HG03066 (cell line): Measurements from ENCODE around the gene STOX2.

Experiments
- ATAC-seq: cut with Tn5 transposase; IDR thresholded peaks from one replicate; pipeline ENCODE4 v1.9.1; 2021; ENCODE audit warnings: low read depth; ENCODE audit not compliant: unreplicated experiment

The STOX2 gene

DNA sequence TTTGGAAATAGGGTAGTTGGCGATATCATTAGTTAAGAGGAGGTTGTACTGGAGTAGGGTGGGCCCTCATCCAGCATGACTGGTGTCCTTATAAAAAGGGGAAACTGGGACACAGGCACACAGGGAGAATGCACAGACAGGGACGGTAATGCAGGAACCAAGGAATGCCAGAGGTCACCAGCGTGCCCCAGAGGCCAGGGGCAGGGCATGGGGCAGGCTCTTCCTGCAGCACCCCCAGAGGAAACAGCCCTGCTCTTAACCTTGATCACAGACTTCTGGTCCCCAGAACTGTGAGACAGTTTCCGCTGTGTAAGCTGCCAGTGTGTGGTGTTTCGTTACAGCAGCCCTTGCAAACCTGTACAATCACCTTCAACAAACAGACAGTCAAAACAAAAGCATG is 15.9 kb upstream of the STOX2 start:
- no peak for ATAC-seq

DNA sequence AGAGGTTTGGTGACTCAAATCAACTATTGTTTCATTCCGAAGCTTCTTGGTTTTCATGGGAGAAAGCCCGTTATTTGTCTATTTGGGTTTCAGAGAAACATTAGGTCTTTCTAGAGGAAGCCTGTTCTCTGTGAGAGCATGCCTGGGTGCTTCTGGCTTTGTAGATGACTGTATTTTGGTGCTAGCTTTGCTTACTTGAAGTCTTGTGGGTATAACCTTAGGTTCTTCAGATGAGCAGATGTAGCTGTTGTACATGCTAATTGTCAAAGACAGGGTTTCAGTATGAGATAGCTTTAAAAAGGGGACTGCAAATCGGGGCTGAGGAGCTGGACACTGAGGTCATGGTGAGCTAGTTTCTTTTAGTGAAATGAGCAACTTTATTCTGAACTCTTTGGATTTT is 7.9 kb upstream of the STOX2 start:
- ATAC-seq: no peak

DNA sequence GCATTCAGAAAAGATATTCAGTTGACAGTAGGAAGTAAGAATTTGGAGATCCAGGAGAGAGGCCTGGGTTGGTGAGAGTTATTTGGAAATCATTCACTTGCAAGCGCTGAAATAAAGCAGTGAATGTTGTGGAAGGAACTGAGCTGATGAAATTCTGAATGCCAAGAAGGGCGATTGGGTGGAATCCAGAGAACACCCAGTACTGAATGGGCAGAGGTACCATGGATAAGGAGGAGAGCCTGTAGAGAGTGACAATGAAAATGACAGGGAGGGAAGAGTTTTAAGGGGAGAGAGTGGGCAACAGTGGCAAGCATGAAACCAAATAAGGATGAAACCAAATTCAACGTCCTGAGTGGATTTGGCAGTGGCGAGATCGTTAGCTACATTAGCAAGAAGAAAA is 6.7 kb upstream of the STOX2 start:
- no peak for ATAC-seq

DNA sequence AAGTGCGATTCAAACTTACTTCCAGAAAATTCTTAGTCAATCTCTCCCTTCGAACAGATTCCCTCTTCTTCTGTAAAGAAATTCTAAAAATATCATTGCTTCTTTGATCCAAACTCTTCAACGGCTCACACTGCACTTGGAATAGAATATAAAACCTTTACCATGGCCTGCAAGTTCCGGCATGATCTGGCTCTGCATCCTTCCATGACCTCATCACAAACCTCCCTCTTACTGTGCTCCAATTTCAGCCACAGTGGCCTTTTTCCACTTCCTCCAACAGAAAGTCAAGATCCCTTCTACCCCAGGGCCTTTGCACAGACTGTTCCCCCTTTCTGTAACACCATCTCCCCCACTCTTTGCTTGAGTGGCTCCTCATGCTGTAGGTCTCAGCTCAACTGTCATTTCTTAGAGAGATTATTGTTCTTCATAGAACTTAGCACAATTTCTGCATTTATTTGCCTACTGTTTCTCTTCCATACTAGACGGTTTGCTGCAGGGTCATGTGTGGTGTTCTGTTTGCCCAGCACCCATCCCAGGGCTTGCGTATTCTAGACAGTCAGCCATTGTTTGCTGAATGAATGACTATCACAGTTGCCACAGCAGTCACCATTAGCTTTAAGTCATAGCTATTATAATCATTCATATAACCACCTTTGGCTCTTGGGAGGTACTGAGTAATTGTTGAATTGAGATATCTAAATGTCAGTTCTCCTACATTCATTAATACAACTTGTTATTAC is 1.9 kb upstream of the STOX2 start:
- no peak for ATAC-seq

DNA sequence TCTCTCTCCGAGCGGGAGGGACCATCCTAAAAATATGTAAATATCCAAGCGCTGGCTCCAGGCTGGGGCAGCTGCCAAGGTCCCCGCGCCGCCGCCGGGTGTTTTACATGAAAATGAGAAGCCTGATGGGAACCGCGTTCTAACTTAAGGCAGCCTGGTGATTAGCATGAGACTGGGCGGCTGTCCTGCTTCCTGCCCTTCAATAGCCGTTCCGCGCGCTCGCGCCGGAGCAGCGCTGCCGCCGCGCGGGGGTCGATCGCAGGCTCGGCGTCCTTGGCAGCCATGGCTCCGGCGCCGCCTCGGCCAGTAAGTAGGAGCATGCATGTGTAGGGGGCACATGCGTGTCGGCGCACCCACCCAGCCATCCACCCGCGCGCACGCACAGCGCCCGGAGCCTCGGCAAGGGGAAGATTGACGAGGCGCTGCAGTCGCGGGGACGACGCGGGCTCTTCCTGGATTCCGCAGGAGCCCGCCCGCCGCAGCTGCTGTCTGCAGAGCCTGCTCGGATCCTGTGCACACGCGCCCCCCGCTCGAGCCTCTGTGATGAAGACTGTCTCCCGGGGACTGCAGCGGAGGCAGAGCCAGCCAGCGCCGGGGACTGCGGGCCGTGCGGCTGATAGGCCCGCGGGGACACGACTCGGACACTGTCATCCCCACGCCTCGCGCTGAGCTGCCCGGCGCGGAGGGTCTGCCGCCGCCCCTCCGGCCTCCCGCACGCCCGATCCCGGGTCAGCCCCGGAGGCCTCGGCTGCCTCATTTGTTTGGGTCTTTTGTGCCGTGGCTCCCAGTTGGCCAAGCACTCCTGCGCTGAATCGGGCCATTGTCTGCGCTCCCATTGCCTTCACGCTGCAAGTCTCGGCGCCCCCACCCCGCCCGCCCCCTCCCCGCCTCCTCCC is 734 bp downstream of the STOX2 start:
- no peak for ATAC-seq

DNA sequence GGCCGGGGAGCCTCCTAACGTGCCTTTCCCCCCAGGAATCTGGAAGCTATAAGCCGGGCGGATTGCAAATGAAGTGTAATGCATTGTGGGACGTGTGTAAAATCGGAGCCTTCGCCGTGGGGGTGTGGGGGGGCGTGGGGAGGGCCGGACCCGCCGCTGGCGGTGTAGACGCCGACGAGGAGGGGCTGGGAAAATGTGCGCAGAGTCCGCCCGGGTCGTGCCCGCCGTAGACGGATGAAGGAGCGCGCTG is 1.3 kb downstream of the STOX2 start:
- no peak for ATAC-seq

DNA sequence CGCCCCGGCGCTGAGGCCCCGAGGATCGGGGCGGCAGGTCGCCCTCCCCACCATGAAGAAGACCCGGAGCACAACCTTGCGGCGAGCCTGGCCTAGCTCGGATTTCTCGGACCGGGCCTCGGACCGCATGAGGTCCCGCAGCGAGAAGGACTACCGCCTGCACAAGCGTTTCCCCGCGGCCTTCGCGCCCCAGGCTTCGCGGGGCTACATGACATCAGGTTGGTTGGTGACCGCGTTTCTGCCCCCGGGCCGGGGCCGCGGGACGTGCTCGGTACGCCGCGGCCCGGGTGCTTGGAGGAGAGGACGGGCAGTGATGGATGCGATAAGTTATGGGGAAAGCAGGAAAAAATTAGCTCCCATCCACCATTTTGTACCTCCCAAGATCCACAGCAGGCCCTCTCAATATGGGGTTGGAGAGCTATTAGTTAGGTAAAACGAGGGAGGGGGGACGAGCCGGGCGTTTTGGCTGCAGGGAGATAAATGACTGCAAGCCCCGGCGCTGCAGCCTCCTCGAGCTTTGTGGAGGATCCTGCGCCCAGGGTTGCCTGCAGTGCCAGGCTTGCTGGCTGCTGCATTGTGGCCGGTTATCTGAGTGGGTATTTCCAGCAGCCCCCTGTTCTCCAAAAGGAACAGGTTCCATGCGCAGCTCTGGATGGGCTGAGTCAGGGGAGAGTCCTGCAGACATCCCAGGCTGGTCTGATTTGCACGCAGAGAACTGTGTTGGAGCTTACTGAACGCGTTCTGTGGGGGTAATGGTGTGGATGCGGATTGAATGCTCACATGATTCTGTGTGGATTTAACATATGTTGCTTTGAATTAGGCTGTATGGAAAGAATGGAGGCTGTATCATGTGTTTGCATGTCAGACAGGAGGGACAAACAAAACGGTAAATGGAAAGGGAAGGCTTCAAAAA is 1.9 kb downstream of the STOX2 start:
- no peak for ATAC-seq

DNA sequence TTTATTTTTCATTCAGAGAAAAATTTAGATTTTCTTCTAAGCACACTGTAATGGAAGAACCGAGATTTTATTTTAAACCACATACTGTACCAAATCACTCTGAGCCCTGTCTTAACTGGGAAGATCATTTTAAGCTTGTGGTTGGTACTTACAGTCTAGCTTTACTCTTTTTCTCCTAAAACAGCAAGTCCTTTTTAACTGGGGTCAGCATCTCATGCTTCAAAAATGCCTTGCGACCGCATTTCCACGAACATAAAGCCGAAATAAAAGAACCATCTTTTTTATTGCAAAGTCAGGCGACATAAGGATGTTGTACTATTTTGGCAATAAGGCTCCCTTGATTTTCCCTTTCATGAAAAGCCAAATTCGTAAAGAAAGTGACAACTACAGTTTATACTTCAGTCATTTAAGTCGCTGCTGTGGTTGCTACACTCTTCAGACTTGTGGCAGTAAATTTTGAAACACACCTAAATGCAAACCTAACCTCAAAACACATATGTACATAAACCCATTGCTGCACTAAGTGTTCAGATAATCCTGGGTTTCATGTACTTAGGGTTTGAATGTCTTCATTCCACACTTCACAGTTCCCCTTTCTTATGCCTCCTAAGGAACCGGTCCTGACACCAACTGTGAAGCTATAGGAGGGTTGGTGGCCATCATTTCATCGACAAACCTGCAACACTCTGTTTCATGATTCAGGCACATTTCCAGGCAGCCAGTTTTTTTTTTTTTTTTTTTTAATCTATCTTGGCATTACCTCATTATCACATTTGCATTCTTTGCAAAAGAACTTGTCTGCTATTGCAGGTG is 3.0 kb downstream of the STOX2 start:
- no peak for ATAC-seq

DNA sequence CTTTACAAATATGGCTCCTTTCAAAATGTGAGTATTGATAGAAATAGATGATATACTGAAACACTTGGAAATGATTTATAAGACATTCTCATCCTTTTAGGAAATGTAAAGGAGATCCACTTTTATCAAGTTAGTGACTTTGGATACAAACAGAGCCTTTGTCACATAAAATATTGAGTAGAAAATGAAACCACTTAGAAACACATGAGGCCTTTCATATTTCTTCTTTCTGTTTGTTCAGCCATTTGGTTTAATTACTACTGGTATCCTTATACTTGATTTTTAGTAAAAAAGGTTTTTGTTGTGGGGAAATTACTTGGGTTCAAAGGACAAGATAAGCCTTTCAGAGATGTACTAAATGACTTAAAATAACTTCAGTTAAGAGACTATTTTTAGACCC is 4.1 kb downstream of the STOX2 start:
- no peak for ATAC-seq

DNA sequence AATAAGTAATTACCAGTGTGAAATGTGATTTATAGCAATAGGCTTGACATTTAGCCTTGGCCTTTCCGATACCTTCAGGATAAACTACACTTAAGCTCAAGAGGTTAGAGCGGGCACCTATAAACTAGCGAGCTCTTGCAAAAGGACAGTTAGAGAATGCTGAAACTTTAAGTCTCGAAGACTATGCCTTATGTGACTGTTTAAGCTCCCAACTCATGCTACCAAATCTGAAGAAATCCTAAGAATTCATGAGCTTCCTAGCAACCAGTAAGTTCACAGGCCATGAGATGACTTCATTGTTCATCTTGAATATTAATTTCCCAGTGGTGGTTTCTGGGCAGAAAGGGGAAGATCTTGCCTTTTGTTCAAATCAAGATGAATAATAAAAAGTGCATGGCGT is 4.7 kb downstream of the STOX2 start:
- no peak for ATAC-seq

DNA sequence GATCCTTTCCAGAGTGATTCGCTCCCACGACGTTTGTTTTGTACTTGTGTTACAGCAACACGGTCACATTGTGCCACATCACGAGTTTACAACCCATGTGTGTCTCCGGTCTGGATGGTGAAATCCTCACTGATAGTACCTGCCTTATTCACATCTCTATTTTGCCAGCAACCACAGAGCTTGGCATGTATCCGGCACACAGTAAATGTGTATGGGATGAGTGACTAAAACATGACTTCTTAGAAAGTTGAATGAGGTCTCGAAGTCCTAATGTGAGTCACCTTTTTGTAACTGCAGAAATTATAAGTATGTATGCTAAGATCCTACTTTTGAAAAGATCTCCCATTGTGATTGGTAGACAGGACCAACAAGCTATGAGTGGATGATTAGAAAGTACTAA is 7.5 kb downstream of the STOX2 start:
- no peak for ATAC-seq

DNA sequence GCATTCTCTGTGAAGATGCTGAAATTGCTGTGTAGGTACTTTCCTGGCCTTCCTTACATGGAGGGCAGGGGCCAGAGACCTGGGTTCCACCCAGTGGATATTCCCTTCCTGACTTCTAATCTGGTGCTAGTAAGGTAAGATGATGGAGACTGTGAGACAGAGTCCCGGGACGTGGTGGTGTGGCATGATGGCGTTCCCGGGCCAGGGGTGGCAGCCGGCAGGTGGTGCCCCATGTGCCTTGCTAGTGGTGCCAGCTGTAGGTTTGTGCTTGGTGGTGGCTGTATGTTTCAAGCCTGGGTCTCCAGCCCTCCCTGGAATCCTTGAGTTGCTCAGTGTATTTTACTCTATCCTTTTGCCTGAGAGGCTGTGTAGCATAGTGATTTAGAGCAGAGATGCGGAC is 10.9 kb downstream of the STOX2 start:
- ATAC-seq: no peak

DNA sequence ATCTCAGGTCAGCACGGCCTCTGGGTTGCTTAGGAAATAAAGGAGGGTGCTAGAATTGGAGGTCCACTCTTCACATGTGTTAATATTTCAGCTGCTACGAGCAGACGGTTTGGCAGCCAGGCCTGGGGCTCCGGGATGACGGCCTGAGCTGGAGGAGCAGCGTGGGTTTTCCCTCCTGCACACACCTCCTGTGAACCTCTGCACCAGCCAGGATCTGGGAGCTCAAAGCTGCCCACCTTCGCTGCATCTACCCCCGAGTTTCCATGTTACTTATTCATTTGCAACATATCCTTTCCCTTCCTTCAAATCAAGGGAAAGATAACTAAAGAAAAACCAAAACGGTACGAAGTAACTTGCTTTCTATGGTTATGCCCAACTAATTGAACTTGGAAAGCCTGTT is 13.6 kb downstream of the STOX2 start:
- ATAC-seq: no peak

DNA sequence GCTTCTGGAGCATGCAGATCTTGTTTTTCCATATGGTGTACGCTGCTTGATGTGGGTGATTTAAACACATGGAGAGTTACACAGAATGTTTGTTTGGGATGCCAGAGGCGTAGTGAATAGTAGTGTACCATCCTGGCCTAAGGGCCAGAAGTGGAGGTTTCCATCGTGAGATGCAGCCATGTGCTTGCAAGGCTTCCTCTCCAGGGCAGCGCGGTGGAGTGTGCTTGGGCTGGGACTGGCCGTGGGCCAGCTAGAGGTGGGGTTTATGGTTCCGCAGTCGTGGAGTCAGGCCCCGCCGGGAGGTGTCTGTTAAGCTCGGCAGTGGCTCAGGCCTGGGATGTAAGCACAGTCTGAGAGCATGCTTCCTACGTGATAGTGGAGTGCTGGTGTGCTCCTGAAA is 14.0 kb downstream of the STOX2 start:
- no peak for ATAC-seq

DNA sequence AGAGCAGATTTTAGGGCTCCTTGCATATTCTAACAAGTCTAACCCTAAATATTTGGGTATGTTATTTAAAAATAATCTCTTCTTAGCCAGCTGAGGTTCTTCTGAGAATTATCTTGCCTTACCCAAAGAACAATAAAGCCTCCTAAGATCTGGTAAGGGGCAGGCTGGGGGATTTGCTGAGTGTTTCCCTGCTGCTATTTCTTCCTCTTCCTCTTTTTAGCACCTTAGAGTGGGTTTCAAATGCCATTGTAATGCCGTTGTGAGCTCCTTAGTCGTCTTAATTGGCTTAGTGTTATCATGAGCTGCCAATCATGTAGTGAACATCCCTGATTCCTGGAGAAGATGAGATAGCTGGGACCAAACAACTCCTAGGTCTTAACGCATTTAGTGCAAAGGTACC is 15.4 kb downstream of the STOX2 start:
- ATAC-seq: no peak

DNA sequence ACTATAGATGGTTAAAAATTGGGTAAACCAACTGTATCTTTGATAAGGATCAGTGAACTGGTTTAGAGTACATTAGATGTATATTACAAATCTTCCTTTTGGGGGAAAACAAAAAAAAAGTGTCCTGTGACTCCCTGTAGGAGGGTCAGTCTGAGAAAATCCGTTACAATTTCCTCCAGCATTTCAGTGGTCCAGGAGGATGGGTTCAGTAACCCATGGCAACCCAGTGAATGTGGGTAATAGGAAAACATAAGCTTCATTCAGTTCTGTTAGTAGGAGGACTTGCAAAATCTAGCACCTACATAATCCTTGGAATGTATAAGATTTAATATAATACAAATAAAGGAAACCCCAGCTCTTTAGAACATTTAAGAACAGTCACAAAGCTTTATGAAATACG is 16.2 kb downstream of the STOX2 start:
- no peak for ATAC-seq

DNA sequence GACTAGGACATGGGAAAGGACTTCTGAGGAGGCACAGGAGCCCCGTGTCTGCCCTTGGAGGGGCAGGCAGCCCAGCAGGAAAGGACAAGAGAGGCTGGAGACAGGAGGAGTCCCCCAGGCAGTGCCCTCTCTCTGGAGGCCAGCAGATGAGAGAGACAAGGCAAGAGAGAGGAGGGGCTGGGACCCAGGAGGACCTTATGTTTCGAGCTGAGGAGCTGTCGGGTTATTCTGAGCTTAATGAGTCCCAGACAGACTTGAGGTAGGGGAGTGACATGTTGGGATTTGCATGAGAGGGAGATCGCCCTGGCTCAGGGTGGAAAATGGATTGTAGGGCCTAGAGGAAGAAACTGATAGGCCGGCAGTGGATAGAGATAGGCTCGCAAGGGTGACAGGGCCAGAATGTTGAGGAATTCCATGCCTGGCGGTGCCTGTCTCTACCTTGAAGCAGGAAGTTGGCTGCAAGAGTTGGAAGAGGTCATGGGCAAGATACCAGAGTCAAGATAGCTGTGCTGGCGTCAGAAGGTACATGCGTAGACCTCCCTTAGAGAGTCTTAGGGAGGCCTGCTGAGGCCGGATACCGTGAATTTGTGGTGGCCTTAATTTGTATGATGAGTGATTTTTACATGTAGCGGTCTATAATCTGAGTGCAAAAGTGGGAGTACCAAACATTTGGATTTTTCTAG is 19.4 kb downstream of the STOX2 start:
- no peak for ATAC-seq

DNA sequence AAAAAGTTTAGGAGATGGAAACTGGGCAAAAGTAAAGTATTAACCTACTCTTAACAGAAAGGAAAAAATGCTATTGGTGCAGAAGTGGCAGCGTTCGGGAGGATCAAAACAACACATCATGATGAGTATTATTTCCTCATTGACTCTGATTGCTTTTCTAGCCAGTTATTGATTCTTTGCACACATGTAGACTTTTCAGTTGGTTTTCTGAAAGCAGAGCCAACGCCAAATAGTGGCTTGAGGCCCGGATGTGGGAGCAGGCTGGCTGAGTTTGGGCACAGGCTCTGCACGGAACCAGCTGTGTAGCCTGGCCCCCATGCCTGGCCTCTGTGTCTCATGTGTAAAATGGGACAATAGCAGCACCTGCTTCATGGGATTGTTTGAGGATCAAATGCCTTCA is 21.8 kb downstream of the STOX2 start:
- no peak for ATAC-seq

DNA sequence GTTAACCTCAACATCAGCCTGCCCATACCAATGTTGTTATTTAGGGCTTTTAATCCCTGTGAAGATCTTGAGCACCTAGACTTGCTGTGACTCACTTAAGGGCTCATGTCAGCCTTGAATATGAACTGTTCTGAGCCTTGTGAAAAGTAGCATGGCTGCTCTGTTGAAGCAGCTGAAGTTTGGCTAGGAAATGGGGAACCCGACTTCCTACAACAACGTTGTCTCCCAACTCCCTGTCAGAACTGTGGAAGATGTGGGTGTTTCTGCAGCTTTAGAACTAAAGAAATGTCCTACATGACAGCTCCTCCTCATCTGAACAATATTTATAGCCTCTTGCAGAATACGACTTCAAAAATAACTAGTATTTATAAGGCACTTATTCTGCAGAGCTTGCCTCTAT is 27.5 kb downstream of the STOX2 start:
- ATAC-seq: no peak

DNA sequence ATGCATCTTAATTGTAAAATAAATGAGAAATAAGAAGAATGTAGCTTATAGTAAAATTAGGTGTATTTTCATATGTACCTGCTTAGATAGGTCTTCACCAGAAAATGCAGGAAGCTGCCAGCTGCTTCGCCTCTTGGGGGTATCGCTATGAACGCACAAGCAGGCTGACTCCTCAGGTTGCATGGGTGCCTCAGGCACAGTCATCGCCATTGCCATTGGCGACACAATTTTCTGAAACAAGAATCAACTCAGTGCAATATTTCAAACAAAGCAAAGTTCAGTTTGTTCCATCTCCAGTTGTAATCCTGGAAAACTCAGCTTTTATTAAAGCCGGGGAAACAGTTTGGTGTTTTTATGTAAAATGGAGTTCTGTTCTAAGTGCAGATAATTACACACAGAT is 29.7 kb downstream of the STOX2 start:
- ATAC-seq: no peak
